Muscle of arm (tissue), 12 donors: Measurements from ENCODE around the gene MEX3D. TPM values are rescaled to one million over a fixed set of nuclear protein-coding genes. Genes with fewer than 3 reads are reported as not detected.
"Not testable (repeated sequence)": the region's sequence is repeated elsewhere in the genome, so short reads cannot be mapped to it uniquely, and the experiment has no call there.

Source experiments
- DNase-seq: peaks from one replicate; pipeline ENCODE4 v3.0.0-alpha.2; 2013
- polyA plus RNA-seq, 12 donors: library from polyadenylated mRNA; unstranded; fragments of 120-200 nt; gene quantifications; one replicate each; pipeline ENCODE4 v1.2.1, GENCODE V29; 2013; ENCODE audit not compliant: insufficient read length in 12 of 12

Gene MEX3D
- polyA plus RNA-seq, 12 donors: 17.1 to 35.0 (median 21.8) TPM; not detected in 1

GRCh38 chr19:1522838-1523237 is 45.3 kb downstream of the MEX3D start:
- DNase-seq: no peak

- no peak for DNase-seq
Measured at GRCh38 chr19:1522061-1522460, 46.1 kb downstream of the MEX3D start.

- no peak for DNase-seq
Measured at GRCh38 chr19:1521636-1522035, 46.5 kb downstream of the MEX3D start.

- DNase-seq: no peak
Measured at GRCh38 chr19:1520203-1520780, 47.8 kb downstream of the MEX3D start.

- DNase-seq: not testable (repeated sequence)
Measured at GRCh38 chr19:1519802-1520201, 48.3 kb downstream of the MEX3D start.

GRCh38 chr19:1518471-1518870 is 49.7 kb downstream of the MEX3D start:
- no peak for DNase-seq

- no peak for DNase-seq
Measured at GRCh38 chr19:1516395-1516753, 51.8 kb downstream of the MEX3D start.

GRCh38 chr19:1514986-1515721 is 53.0 kb downstream of the MEX3D start:
- no peak for DNase-seq

GRCh38 chr19:1514295-1514661 is 53.8 kb downstream of the MEX3D start:
- DNase-seq: no peak

- DNase-seq: no peak
Measured at GRCh38 chr19:1513499-1514294, 54.4 kb downstream of the MEX3D start.

- DNase-seq: no peak
Measured at GRCh38 chr19:1512671-1513498, 55.2 kb downstream of the MEX3D start, which contains the start of gene ADAMTSL5. Gene ADAMTSL5 (minus strand): TSS chr19:1513019. CDS start chr19:1510943, 2,076 bp downstream.

GRCh38 chr19:1511318-1512317 is 56.5 kb downstream of the MEX3D start:
- no peak for DNase-seq

- no peak for DNase-seq
Measured at GRCh38 chr19:1510807-1511206, 57.3 kb downstream of the MEX3D start.

- DNase-seq: no peak
Measured at GRCh38 chr19:1510442-1510806, 57.7 kb downstream of the MEX3D start.

GRCh38 chr19:1509602-1510441 is 58.3 kb downstream of the MEX3D start:
- no peak for DNase-seq

- DNase-seq: no peak
Measured at GRCh38 chr19:1508507-1508856, 59.6 kb downstream of the MEX3D start.

GRCh38 chr19:1507763-1508506 is 60.2 kb downstream of the MEX3D start:
- DNase-seq: peak; percentile 96

- DNase-seq: no peak
Measured at GRCh38 chr19:1507192-1507660, 60.9 kb downstream of the MEX3D start.
